ENCODE data around the gene SH2D3C.

GRCh38 chr9:127765418-127765817, 13.0 kb downstream of the SH2D3C start:
- TF ChIP-seq POLR2A (IDR thresholded peaks at IDR 0.05) (no peak), EP300 (IDR thresholded peaks at IDR 0.05) (no peak), CTCF (IDR thresholded peaks at IDR 0.05) (no peak)
